ENCODE data around the gene RNF123.
A peak's percentile ranks its signal among the peaks of the same experiment; 100 is the strongest.
"Not testable (repeated sequence)": the region's sequence is repeated elsewhere in the genome, so short reads cannot be mapped to it uniquely, and the experiment has no call there.

The RNF123 gene

GRCh38 chr3:49721896-49722781 lies 32.8 kb downstream of the RNF123 start:
- DNase-seq: no peak

GRCh38 chr3:49722896-49723295 lies 33.5 kb downstream of the RNF123 start:
- no peak for DNase-seq

- DNase-seq: peak; percentile 54
These were observed 33.9 kb downstream of the RNF123 start for GRCh38 chr3:49723296-49723627.

DNA sequence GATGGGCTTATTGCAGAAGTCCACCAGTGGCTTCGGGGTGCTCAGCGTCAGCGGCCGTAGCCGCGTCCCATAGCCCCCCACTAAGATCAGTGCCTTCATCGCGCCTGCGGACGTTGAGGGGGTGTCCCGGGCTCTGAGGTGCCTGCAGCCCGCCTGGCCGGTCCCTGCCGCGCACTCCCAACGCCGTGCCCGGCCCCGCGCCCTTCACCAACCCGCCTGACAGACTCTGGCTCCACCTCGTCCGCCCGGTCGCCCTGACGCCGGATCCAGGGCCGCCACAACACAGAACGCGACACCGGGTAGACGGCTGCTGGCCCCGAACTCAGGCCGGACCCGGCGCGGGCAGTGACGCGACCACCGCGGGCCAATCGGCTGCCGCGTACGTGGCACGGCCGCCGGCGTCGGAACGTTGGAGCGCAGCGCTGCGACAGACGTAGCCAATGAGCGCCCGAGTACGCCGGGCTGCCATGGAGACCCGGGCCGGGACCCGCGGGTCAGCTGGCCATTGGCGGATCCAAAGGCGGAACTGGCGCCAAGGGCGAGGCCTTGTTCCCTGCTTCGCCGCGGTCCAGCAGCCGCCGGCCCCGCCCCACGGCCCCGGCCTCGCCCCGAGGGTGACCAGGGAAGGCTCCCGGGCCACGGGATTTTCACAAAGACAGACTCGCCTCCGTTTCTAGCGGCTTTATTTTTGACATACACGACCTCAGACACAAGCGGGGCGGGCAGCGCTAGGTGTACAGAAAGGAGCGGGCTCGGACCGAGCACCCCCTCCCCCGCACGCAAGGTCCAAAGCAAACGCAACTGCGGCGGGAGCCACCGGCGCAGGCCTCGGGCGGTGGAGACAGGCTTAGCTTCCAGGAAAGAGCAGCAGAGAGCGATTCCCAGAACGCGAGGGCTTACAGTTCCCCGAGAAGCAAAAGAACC lies 34.5 kb downstream of the RNF123 start, which contains the start of gene GMPPB:
TSS of gene GMPPB (minus strand) at position 324 of the 924 bp plus-strand sequence. CDS start at position 99, 225 bp downstream.
- peak; percentile 92 for DNase-seq

- DNase-seq: no peak
These were observed 35.2 kb downstream of the RNF123 start for GRCh38 chr3:49724586-49724985.

- no peak for DNase-seq
These were observed 36.7 kb downstream of the RNF123 start for GRCh38 chr3:49725906-49726681.

DNA sequence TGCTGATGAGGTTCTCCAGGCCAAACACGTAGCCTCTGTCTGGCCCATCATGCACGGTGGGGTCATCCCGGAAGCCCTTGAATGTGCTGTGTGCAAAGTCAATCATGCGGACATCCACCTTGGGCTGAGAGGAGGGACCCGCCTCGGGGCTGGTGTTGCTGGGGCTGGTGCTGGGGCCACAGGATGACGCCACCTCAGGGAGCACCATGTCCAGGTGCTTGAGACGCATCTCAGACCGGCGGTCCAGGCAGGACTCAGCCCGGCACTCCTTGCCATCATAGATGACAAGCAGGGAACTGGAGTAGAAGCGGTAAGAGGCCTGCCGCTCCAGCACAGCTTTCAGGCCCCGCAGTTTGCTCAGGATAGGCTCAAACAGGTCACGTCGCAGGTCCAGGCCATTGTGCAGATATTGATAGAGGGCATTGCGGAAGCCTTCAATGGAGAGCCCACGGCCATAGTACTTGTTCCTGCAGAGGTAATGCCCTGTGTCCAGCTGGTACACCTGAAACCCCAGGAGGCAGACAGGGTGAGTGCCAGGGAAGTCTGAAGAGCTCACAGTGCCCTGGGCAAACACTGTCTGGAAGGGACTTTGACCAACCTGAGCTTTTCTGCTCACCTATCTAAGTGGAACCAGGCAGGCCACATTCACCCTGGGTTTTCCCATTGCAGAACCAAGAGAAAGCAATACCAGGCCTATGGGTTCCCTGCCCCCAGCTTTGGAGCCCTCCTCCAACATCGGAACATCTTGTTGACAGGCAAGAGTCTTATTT lies 38.0 kb downstream of the RNF123 start:
- no peak for DNase-seq

GRCh38 chr3:49727924-49728361 lies 38.6 kb downstream of the RNF123 start:
- no peak for DNase-seq

- DNase-seq: no peak
These were observed 40.7 kb downstream of the RNF123 start for GRCh38 chr3:49729966-49730609.

DNA sequence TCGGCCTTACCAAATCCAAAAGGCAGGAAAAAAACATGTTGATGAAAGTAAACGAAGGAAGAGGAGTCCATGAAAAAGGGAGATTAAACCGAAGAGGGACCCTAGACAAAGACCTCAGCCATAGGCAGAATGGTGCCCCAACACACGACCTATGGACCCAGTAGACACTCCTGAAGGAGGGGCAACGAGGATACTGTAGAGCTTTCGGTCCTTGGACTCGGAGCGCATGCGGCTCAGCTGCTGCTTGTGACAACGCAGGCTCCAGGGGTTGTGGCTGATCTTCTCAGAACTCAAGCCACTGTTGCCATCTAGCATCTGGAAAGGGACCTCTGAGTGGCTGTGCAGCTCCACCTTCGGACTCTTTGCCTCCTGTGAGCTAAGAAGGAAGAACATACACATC lies 43.2 kb downstream of the RNF123 start:
- DNase-seq: no peak

GRCh38 chr3:49733551-49733950 lies 44.2 kb downstream of the RNF123 start:
- DNase-seq: no peak

DNA sequence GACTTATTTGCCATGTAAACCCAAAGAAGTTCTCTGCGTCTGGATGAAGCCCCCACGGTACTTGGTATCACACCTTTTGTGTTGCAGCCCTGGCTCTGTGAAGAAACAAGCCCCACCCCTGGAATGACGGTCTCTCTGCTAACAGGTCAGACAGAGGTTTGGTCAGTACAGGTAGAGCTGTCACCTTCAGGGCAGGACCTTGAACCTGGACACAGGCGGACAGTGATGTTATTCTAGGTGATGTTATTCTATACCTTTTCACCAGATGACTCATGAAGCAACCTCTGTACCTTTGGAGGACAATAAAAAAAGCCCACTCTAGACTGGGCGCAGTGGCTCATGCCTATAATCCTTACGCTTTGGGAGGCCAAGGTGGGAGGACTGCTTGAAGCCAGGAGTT lies 45.4 kb downstream of the RNF123 start:
- DNase-seq: no peak

GRCh38 chr3:49738067-49738713 lies 48.8 kb downstream of the RNF123 start:
- no peak for DNase-seq

DNA sequence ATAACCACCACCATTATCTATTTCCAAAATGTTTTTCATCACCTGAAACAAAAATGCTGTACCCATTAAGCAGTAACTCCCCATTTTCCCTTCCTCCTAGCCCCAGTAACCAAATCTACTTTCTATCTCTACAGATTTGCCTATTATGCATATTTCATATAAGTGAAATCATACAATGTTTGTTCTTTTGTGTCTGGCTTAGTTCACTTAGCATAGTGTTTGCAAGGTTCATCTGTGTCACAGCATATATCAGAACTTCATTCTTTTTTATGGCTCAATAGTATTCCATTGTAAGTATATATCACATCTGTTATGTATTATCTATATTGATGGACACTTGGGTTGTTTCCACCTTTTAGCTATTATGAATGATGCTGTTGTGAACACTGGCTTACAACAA lies 51.1 kb downstream of the RNF123 start:
- DNase-seq: no peak

DNA sequence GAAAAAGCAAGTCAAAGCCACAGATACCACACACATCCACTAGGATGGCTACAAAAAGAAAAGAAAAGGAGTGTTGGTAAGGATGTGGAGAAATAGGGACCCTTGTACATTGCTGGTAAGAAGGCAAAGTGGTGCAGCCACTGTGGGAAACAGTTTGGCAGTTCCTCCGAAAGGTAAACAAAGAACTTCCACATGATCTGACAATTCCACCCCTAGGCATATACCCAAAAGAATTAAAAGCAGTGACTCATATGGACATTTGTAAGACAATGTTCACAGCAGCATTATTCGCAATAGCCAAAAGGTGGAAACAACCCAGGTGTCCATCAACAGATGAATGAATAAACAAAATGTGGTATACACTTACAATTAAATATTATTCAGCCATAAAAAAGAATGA lies 56.6 kb downstream of the RNF123 start:
- no peak for DNase-seq

- DNase-seq: no peak
These were observed 58.6 kb downstream of the RNF123 start for GRCh38 chr3:49747792-49748480.

GRCh38 chr3:49748874-49749273 lies 59.5 kb downstream of the RNF123 start:
- DNase-seq: not testable (repeated sequence)

GRCh38 chr3:49750056-49750455 lies 60.7 kb downstream of the RNF123 start:
- no peak for DNase-seq

DNA sequence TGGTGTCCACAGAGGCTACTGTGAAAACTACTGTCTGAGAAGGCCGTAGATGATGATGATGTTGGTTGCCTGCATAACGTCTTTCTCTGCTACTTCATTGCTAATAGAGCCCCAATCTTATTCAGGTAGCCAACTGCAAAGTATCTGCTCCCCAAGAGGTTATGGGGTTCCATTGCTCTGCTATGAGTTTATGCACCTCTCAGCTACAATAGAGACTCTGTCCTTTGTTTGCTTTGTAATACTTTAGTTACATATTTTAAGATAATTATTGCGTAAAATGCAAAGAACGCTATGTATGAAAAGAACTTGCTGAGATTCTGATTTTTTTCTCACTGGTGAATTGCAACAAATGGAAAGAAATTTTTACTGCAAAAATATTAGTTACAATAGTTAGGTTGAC lies 62.1 kb downstream of the RNF123 start:
- DNase-seq: no peak

- DNase-seq: no peak
These were observed 65.2 kb downstream of the RNF123 start for GRCh38 chr3:49754536-49754935.
